NOMO-1 treated with DMSO at 0.1 percent for 48 hours (cell line): ENCODE results near the gene HSF4.
"Not testable (repeated sequence)": the region's sequence is repeated elsewhere in the genome, so short reads cannot be mapped to it uniquely, and the experiment has no call there.

Source experiments
- DNase-seq: peaks from one replicate; lab custom pipeline; 2025; ENCODE audit not compliant: unreplicated experiment; lab: John Stamatoyannopoulos, UW

The HSF4 gene

GRCh38 chr16:67164599-67165061 is at the start of gene HSF4:
HSF4 (plus strand) TSS chr16:67164745; CDS start chr16:67164812, 67 bp downstream.
- DNase-seq, result no peak

- no peak for DNase-seq
Measured at GRCh38 chr16:67114793-67115192, 49.8 kb upstream of the HSF4 start.

GRCh38 chr16:67115639-67116038 is 48.9 kb upstream of the HSF4 start:
- DNase-seq, result no peak

GRCh38 chr16:67116388-67117311 is 47.9 kb upstream of the HSF4 start:
- peak; percentile 46 for DNase-seq

- DNase-seq, result no peak
Measured at GRCh38 chr16:67117716-67118115, 46.8 kb upstream of the HSF4 start.

- no peak for DNase-seq
Measured at GRCh38 chr16:67120025-67120424, 44.5 kb upstream of the HSF4 start.

- not testable (repeated sequence) for DNase-seq
Measured at GRCh38 chr16:67122799-67123198, 41.7 kb upstream of the HSF4 start.

GRCh38 chr16:67128417-67128816 is 36.1 kb upstream of the HSF4 start:
- no peak for DNase-seq

- no peak for DNase-seq
Measured at GRCh38 chr16:67128887-67129286, 35.7 kb upstream of the HSF4 start.

- DNase-seq, result no peak
Measured at GRCh38 chr16:67129422-67129821, 35.1 kb upstream of the HSF4 start.

- no peak for DNase-seq
Measured at GRCh38 chr16:67137605-67138004, 26.9 kb upstream of the HSF4 start.

GRCh38 chr16:67141391-67141790 is 23.2 kb upstream of the HSF4 start:
- DNase-seq, result no peak

- no peak for DNase-seq
Measured at GRCh38 chr16:67142342-67142741, 22.2 kb upstream of the HSF4 start.

- DNase-seq, result no peak
Measured at GRCh38 chr16:67144943-67145342, 19.6 kb upstream of the HSF4 start.

GRCh38 chr16:67145746-67146145 is 18.8 kb upstream of the HSF4 start:
- DNase-seq, result no peak

GRCh38 chr16:67146523-67147357 is 17.8 kb upstream of the HSF4 start:
- no peak for DNase-seq

GRCh38 chr16:67147437-67148140 is 17.0 kb upstream of the HSF4 start:
- no peak for DNase-seq

GRCh38 chr16:67148221-67148620 is 16.3 kb upstream of the HSF4 start:
- DNase-seq, result no peak

GRCh38 chr16:67148656-67149275 is 15.8 kb upstream of the HSF4 start:
- no peak for DNase-seq

GRCh38 chr16:67149276-67150046 is 15.1 kb upstream of the HSF4 start:
- no peak for DNase-seq
